Right ventricle myocardium superior (tissue), 1 donor: ENCODE measurements around the gene HYOU1. TPM values are rescaled to one million over a fixed set of nuclear protein-coding genes. Genes with fewer than 3 reads are reported as not detected.

Experiments used
- ATAC-seq: fragments of 200-7000 bp; cut with Tn5 transposase; one replicate; pipeline ENCODE4 v1.9.1; 2020; ENCODE audit warnings: mild to moderate bottlenecking; ENCODE audit not compliant: poor library complexity
- DNase-seq: peaks from one replicate; pipeline ENCODE4 v3.0.0-alpha.2; 2020
- intact Hi-C: fragments of 100-400 bp; cut with DNase I; formaldehyde crosslinking; loops from one replicate; pipeline ENCODE4 v1.11.2; 2022
- microRNA-seq: library from miRNA; unstranded; fragments of <30 nt; microRNA quantifications from one replicate; pipeline ENCODE4 v1.2.0, GENCODE V29; 2020
- total RNA-seq: library from RNA; stranded (reverse); fragmentation: NEBNext Ultra II Directional; extraction: Animal tissue kit (Norgen Biotek cat#: 25700); gene quantifications from one replicate; pipeline ENCODE4 v1.2.1, GENCODE V29; 2021
- donor health status: DM: no; HTN: yes; CAD: no; lungs with severe emphysema.

Gene HYOU1
- total RNA-seq, 1 donor from 2014 or later, result 63.5 TPM

GRCh38 chr11:118998388-118998717 is 58.7 kb downstream of the HYOU1 start:
- intact Hi-C loops, result loop anchor here (2.0 kb wide), 1 partner anchor 20 kb away; the partner anchor contains the start of genes RPS25 and TRAPPC4
- ATAC-seq (peak; percentile 34), DNase-seq (no peak)

GRCh38 chr11:118997627-118998387 is 59.2 kb downstream of the HYOU1 start, which contains the start of gene CENATAC:
CENATAC (plus strand) TSS chr11:118998138; CDS start chr11:118998198, 60 bp downstream.
- intact Hi-C loops, result loop anchor here (2.0 kb wide), 1 partner anchor 21 kb away; the partner anchor contains the start of genes RPS25 and TRAPPC4
- peak; percentile 100 for ATAC-seq
- peak; percentile 98 for DNase-seq

- intact Hi-C loops, result no loop called here
- DNase-seq (no peak), ATAC-seq (peak; percentile 44)
These were observed 59.9 kb downstream of the HYOU1 start for GRCh38 chr11:118996926-118997626.

Small RNA genes within 50 kb of the gene (microRNA-seq; reads per million reads assigned to microRNA genes)
- not detected for gene MIR3656

Other genes starting within 250 kb of the HYOU1 start
- not detected for gene CXCR5, start 173.3 kb downstream of the HYOU1 start, total RNA-seq
- 36.6 TPM for gene BCL9L, start 131.3 kb downstream of the HYOU1 start, total RNA-seq
- gene UPK2, start 100.9 kb downstream of the HYOU1 start, total RNA-seq, result not detected
- not detected for gene FOXR1, start 85.4 kb downstream of the HYOU1 start, total RNA-seq
- 10.0 TPM for gene CENATAC, start 59.1 kb downstream of the HYOU1 start, total RNA-seq
- gene RPS25, start 38.9 kb downstream of the HYOU1 start, total RNA-seq, result 827 TPM
- 30.7 TPM for gene TRAPPC4, start 38.4 kb downstream of the HYOU1 start, total RNA-seq
- 7.1 TPM for gene SLC37A4, start 26.3 kb downstream of the HYOU1 start, total RNA-seq
- gene VPS11, start 10.6 kb upstream of the HYOU1 start, total RNA-seq, result 19.8 TPM
- gene HMBS, start 27.7 kb upstream of the HYOU1 start, total RNA-seq, result 22.1 TPM
- gene DPAGT1, start 44.6 kb upstream of the HYOU1 start, total RNA-seq, result 18.2 TPM
- 9.6 TPM for gene C2CD2L, start 50.1 kb upstream of the HYOU1 start, total RNA-seq
- 13.3 TPM for gene HINFP, start 64.4 kb upstream of the HYOU1 start, total RNA-seq
- gene ABCG4, start 91.8 kb upstream of the HYOU1 start, total RNA-seq, result 1.5 TPM
- gene NLRX1, start 111.5 kb upstream of the HYOU1 start, total RNA-seq, result 34.0 TPM
- not detected for gene NHERF4, start 128.3 kb upstream of the HYOU1 start, total RNA-seq
- gene CBL, start 149.1 kb upstream of the HYOU1 start, total RNA-seq, result 6.5 TPM